ENCODE measurements around the gene LAMA5.
"Not testable (repeated sequence)": the region's sequence is repeated elsewhere in the genome, so short reads cannot be mapped to it uniquely, and the experiment has no call there.

The LAMA5 gene

GRCh38 chr20:62374331-62375152 is 7.4 kb upstream of the LAMA5 start:
- no peak for TF ChIP-seq CTCF (IDR thresholded peaks at IDR 0.05; ENCODE audit: control extremely low read depth, extremely low read depth, low read depth, missing control alignments)

GRCh38 chr20:62373631-62374179 is 6.6 kb upstream of the LAMA5 start:
- DNase-seq (ENCODE audit: extremely low spot score); POLR2A ChIA-PET: not testable (repeated sequence)
- CTCF ChIA-PET = interaction anchor here (2.7 kb wide), 1 partner anchor 9 kb away, joined by 12 read pairs; no protein-coding TSS in a partner anchor

More at GRCh38 chr20:62374331-62375152, 7.4 kb upstream of the LAMA5 start:
- DNase-seq (ENCODE audit: extremely low spot score) = no peak
- ChIA-PET CTCF (interaction anchor here (2.7 kb wide), 1 partner anchor 8 kb away, joined by 12 read pairs; no protein-coding TSS in a partner anchor), POLR2A (no interaction called here)

GRCh38 chr20:62372042-62372993 is 5.2 kb upstream of the LAMA5 start:
- ChIA-PET CTCF (interaction anchor here (0.5 to 2.7 kb wide), 2 partner anchors 10 to 32 kb away, joined by 3 to 12 read pairs; no protein-coding TSS in a partner anchor), POLR2A (no interaction called here)
- TF ChIP-seq CTCF (IDR thresholded peaks at IDR 0.05; ENCODE audit: control extremely low read depth, extremely low read depth, low read depth, missing control alignments) = no peak
- no peak for DNase-seq (ENCODE audit: extremely low spot score)

- ChIA-PET CTCF (interaction anchor here (1.4 to 2.7 kb wide), 2 partner anchors 11 kb away, joined by 7 to 12 read pairs; no protein-coding TSS in a partner anchor), POLR2A (no interaction called here)
- no peak for DNase-seq (ENCODE audit: extremely low spot score)
- no peak for TF ChIP-seq CTCF (IDR thresholded peaks at IDR 0.05; ENCODE audit: control extremely low read depth, extremely low read depth, low read depth, missing control alignments)
Observed at GRCh38 chr20:62371588-62372041, 4.5 kb upstream of the LAMA5 start.

GRCh38 chr20:62370807-62371587 is 3.9 kb upstream of the LAMA5 start:
- ChIA-PET CTCF (interaction anchor here (1.4 kb wide), 1 partner anchor 12 kb away, joined by 7 read pairs; no protein-coding TSS in a partner anchor), POLR2A (no interaction called here)
- no peak for DNase-seq (ENCODE audit: extremely low spot score)
- no peak for TF ChIP-seq CTCF (IDR thresholded peaks at IDR 0.05; ENCODE audit: control extremely low read depth, extremely low read depth, low read depth, missing control alignments)

- ChIA-PET CTCF (interaction anchor here (0.6 to 2.0 kb wide), 4 partner anchors 12 to 226 kb away, joined by 3 to 9 read pairs (median 5); no protein-coding TSS in a partner anchor), POLR2A (no interaction called here)
- DNase-seq (ENCODE audit: extremely low spot score) = peak; percentile 61
- TF ChIP-seq CTCF (IDR thresholded peaks at IDR 0.05; ENCODE audit: control extremely low read depth, extremely low read depth, low read depth, missing control alignments) = no peak
Observed at GRCh38 chr20:62370115-62370806, 3.1 kb upstream of the LAMA5 start.
